ENCODE results near the gene SSBP4. TPM values are rescaled to one million over a fixed set of nuclear protein-coding genes. Genes with fewer than 3 reads are reported as not detected.
A peak's percentile ranks its signal among the peaks of the same experiment; 100 is the strongest.

SSBP4 gene
- total RNA-seq, 1 donor from 2014 or later: 56.6 TPM

GRCh38 chr19:18436671-18437490 lies 17.7 kb downstream of the SSBP4 start:
- peaks cover 11% of the 10 kb centered on the region for H3K79me2 ChIP-seq (ENCODE audit: insufficient read depth, low read length)
- peak; percentile 66 for DNase-seq (ENCODE audit: low read depth)
- Mint-ChIP-seq H3K36me3 (ENCODE audit: low read depth, unreplicated experiment) (peaks cover 3% of the 10 kb centered on the region), H3K4me1 (ENCODE audit: low read depth, unreplicated experiment) (peaks cover 19% of the 10 kb centered on the region), H3K9me3 (ENCODE audit: unreplicated experiment) (no peaks in the 10 kb centered on the region), H3K27ac (ENCODE audit: unreplicated experiment) (peak overlapping the region; percentile 77), H3K27me3 (ENCODE audit: low read depth, unreplicated experiment) (no peaks in the 10 kb centered on the region), H3K4me3 (ENCODE audit: unreplicated experiment) (peak overlapping the region; percentile 82)
- H4K20me1 ChIP-seq (ENCODE audit: insufficient read depth, low read length): peaks cover 41% of the 10 kb centered on the region
- no peaks in the 10 kb centered on the region for H3K27me3 ChIP-seq (ENCODE audit: insufficient read depth, low read length)
- no peak for TF ChIP-seq CTCF (IDR thresholded peaks at IDR 0.05; ENCODE audit: insufficient read depth, low read depth, low read length)
- no peaks in the 10 kb centered on the region for H3K9me3 ChIP-seq (ENCODE audit: insufficient read depth, low read depth, low read length)
- H3K4me3 ChIP-seq (ENCODE audit: insufficient read depth, low read depth, low read length): peak overlapping the region; percentile 28
- H3K27ac ChIP-seq (ENCODE audit: low read depth, low read length): no peak overlapping the region
- FAIRE-seq: no peak
- H2AFZ ChIP-seq (ENCODE audit: low read depth, low read length): no peak overlapping the region
- H3K4me1 ChIP-seq (ENCODE audit: insufficient read depth, low read length): peaks cover 37% of the 10 kb centered on the region
- H3K36me3 ChIP-seq (ENCODE audit: insufficient read depth, low read length): no peaks in the 10 kb centered on the region
- peak overlapping the region; percentile 41 for H3K9ac ChIP-seq (ENCODE audit: low read length)
- peak overlapping the region; percentile 84 for H3K4me2 ChIP-seq (ENCODE audit: low read length)

GRCh38 chr19:18437491-18438330 lies 18.5 kb downstream of the SSBP4 start, which contains the start of gene ISYNA1:
ISYNA1 (minus strand) TSS chr19:18438133; CDS start chr19:18437979, 154 bp downstream.
- H3K27ac ChIP-seq (ENCODE audit: low read depth, low read length): no peak within 1 kb of the TSS
- H3K9me3 Mint-ChIP-seq (ENCODE audit: unreplicated experiment): no peaks in the 10 kb centered on the region
- H4K20me1 ChIP-seq (ENCODE audit: insufficient read depth, low read length): peaks cover 47% of the 10 kb centered on the region
- peak within 1 kb of the TSS; percentile 82 for H3K4me3 Mint-ChIP-seq (ENCODE audit: unreplicated experiment)
- no peak for DNase-seq (ENCODE audit: low read depth)
- peaks cover 7% of the 10 kb centered on the region for H3K36me3 Mint-ChIP-seq (ENCODE audit: low read depth, unreplicated experiment)
- peaks cover 22% of the 10 kb centered on the region for H3K4me1 Mint-ChIP-seq (ENCODE audit: low read depth, unreplicated experiment)
- H3K27me3 Mint-ChIP-seq (ENCODE audit: low read depth, unreplicated experiment): no peaks in the 10 kb centered on the region
- peak within 1 kb of the TSS; percentile 88 for H3K4me2 ChIP-seq (ENCODE audit: low read length)
- FAIRE-seq: no peak
- peak within 1 kb of the TSS; percentile 48 for H3K4me3 ChIP-seq (ENCODE audit: insufficient read depth, low read depth, low read length)
- peaks cover 34% of the 10 kb centered on the region for H3K4me1 ChIP-seq (ENCODE audit: insufficient read depth, low read length)
- no peaks in the 10 kb centered on the region for H3K27me3 ChIP-seq (ENCODE audit: insufficient read depth, low read length)
- peak within 1 kb of the TSS; percentile 67 for H3K9ac ChIP-seq (ENCODE audit: low read length)
- no peaks in the 10 kb centered on the region for H3K36me3 ChIP-seq (ENCODE audit: insufficient read depth, low read length)
- no peak for TF ChIP-seq CTCF (IDR thresholded peaks at IDR 0.05; ENCODE audit: insufficient read depth, low read depth, low read length)
- no peak within 1 kb of the TSS for H2AFZ ChIP-seq (ENCODE audit: low read depth, low read length)
- peaks cover 11% of the 10 kb centered on the region for H3K79me2 ChIP-seq (ENCODE audit: insufficient read depth, low read length)
- peak within 1 kb of the TSS; percentile 84 for H3K27ac Mint-ChIP-seq (ENCODE audit: unreplicated experiment)
- H3K9me3 ChIP-seq (ENCODE audit: insufficient read depth, low read depth, low read length): no peaks in the 10 kb centered on the region

Measured in astrocyte (in vitro differentiated cells and primary cell).